Natural killer cell (primary cell): ENCODE data around the gene EFCC1. TPM values are rescaled to one million over a fixed set of nuclear protein-coding genes. Genes with fewer than 3 reads are reported as not detected.

ENCODE experiments used
- ATAC-seq, 3 donors: fragments of 150-1000 bp in 2 of 3; fragments of 200-7000 bp in 1 of 3; cut with Tn5 transposase; 1 replicate in 1 of 3; 2 replicates in 2 of 3; pipeline ENCODE4 v1.10.0; 2021; ENCODE audit warnings: mild to moderate bottlenecking in 2 of 3, moderate library complexity in 2 of 3
- DNase-seq, 2 donors: peaks; one replicate each; pipeline versions ENCODE4 v3.0.0 to v3.0.0-alpha.2; 2013 to 2021; ENCODE audit warnings: mixed read lengths in 1 of 2
- H3K27ac ChIP-seq: one replicate; pipeline ENCODE4 v1.5.1; 2013; ENCODE audit warnings: mild to moderate bottlenecking, low read length
- H3K27me3 ChIP-seq: one replicate; pipeline ENCODE4 v1.6.1; 2013; ENCODE audit warnings: low read length; ENCODE audit not compliant: control insufficient read depth, insufficient read depth
- H3K36me3 ChIP-seq: one replicate; pipeline ENCODE4 v1.6.1; 2013; ENCODE audit warnings: low read length; ENCODE audit not compliant: control insufficient read depth, insufficient read depth
- H3K4me1 ChIP-seq: one replicate; pipeline ENCODE4 v1.6.1; 2013; ENCODE audit warnings: low read length; ENCODE audit not compliant: control insufficient read depth, insufficient read depth
- H3K4me3 ChIP-seq: one replicate; pipeline ENCODE4 v1.5.1; 2013; ENCODE audit warnings: low read length
- H3K9me3 ChIP-seq: one replicate; pipeline ENCODE4 v1.6.1; 2013; ENCODE audit warnings: low read length; ENCODE audit not compliant: control insufficient read depth, insufficient read depth
- H3K27ac Mint-ChIP-seq, 2 donors: one replicate each; pipeline ENCODE4 v1.8.0; 2022; ENCODE audit warnings: mild to moderate bottlenecking in 2 of 2, mixed read lengths in 2 of 2, moderate library complexity in 1 of 2
- H3K27me3 Mint-ChIP-seq, 2 donors: one replicate each; pipeline ENCODE4 v1.8.0; 2022; ENCODE audit warnings: low read depth in 2 of 2, mixed read lengths in 2 of 2
- H3K36me3 Mint-ChIP-seq: one replicate; pipeline ENCODE4 v1.8.0; 2022; ENCODE audit warnings: mixed read lengths
- H3K4me1 Mint-ChIP-seq, 2 donors: one replicate each; pipeline ENCODE4 v1.8.0; 2022; ENCODE audit warnings: mixed read lengths in 2 of 2
- H3K4me3 Mint-ChIP-seq: one replicate; pipeline ENCODE4 v1.8.0; 2022; ENCODE audit warnings: mild to moderate bottlenecking, moderate library complexity, mixed read lengths
- H3K9me3 Mint-ChIP-seq, 2 donors: one replicate each; pipeline ENCODE4 v1.8.0; 2022; ENCODE audit warnings: mixed read lengths in 2 of 2
- WGBS: methylation state at CpG from one replicate; pipeline ENCODE4 v1.1.7; 2013; ENCODE audit warnings: missing lambda C conversion rate; ENCODE audit not compliant: insufficient coverage; 5-methylcytosine and 5-hydroxymethylcytosine counted together
- intact Hi-C: fragments of 100-400 bp; cut with micrococcal nuclease; formaldehyde crosslinking; loops from one replicate; pipeline ENCODE4 v1.14.2; 2022
- total RNA-seq, 4 donors: library from RNA; stranded (reverse); fragments of 120-200 nt in 1 of 4; gene quantifications; one replicate each; pipeline versions ENCODE4 v1.2.3 to v1.2.4, GENCODE V29; 2013 to 2022
- TF ChIP-seq, protein P1 (sequence below): fragments of 200-600 bp; IDR thresholded peaks from one replicate; pipeline ENCODE4 v1.8.0; 2022; ENCODE audit warnings: antibody characterized with exemption

The EFCC1 gene
- total RNA-seq, 3 donors from 2014 or later (not counting 1 experiment from before 2014, with no cell fraction given): 0.28 to 0.70 TPM; not detected in 1

DNA sequence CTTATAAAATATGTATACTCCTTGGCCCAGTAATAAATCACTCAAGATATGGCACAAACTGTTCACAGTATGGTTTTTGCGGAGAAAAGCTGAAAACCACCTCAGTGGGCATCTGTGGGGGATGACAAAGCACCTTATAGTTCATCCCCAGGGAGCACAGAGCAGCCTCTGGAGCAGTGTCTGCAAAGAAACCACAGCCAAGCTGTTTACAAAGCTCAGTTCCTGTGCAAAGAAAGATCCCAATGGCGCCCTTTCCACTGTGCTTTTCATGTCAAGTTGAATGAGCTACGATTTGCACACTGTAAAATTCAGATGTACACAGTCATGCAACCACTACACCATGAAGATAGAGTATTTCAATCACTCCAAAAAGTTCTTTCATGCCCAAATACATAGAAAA, 2.5 kb upstream of the EFCC1 start:
- no peaks in the 10 kb centered on the region for H3K36me3 Mint-ChIP-seq
- Histone ChIP-seq H3K36me3 (no peaks in the 10 kb centered on the region), H3K27me3 (peaks cover 29% of the 10 kb centered on the region), H3K4me1 (peaks cover 33% of the 10 kb centered on the region), H3K9me3 (no peaks in the 10 kb centered on the region), H3K27ac (no peak overlapping the region), H3K4me3 (no peak overlapping the region)
- TF ChIP-seq, protein P1, sequence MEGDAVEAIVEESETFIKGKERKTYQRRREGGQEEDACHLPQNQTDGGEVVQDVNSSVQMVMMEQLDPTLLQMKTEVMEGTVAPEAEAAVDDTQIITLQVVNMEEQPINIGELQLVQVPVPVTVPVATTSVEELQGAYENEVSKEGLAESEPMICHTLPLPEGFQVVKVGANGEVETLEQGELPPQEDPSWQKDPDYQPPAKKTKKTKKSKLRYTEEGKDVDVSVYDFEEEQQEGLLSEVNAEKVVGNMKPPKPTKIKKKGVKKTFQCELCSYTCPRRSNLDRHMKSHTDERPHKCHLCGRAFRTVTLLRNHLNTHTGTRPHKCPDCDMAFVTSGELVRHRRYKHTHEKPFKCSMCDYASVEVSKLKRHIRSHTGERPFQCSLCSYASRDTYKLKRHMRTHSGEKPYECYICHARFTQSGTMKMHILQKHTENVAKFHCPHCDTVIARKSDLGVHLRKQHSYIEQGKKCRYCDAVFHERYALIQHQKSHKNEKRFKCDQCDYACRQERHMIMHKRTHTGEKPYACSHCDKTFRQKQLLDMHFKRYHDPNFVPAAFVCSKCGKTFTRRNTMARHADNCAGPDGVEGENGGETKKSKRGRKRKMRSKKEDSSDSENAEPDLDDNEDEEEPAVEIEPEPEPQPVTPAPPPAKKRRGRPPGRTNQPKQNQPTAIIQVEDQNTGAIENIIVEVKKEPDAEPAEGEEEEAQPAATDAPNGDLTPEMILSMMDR: no peak
- H3K27me3 Mint-ChIP-seq: peaks cover 35 to 37% of the 10 kb centered on the region in 2 donors
- ATAC-seq: no peak
- no peak overlapping the region for H3K27ac Mint-ChIP-seq
- H3K9me3 Mint-ChIP-seq: no peaks in the 10 kb centered on the region
- intact Hi-C loops: no loop called here
- WGBS: 14% methylated on average over 3 of the region's 3 CpGs
- no peak overlapping the region for H3K4me3 Mint-ChIP-seq
- no peak for DNase-seq
- H3K4me1 Mint-ChIP-seq: peaks cover 26 to 34% of the 10 kb centered on the region in 2 donors

DNA sequence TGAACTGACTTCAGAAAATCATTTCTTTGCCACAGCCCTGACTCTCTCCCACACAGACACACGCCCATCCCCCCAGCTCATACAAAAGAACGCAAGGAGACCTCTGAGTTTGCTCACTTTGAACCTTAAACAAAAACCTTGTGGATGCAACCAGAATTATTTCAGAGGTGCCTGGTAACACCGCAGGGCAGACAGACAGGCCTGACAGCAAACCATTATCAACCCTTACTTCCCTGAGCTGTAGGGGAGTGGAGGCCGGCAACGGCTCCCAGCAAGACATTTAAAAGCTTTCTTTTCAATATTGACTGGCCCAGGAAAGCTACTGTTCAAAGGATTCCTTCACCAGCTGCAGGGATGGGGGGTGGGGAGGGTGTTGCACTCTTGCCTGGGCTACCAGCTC, 2.0 kb upstream of the EFCC1 start:
- H3K27ac ChIP-seq: no peak overlapping the region
- DNase-seq: no peak
- H3K27me3 Mint-ChIP-seq: peaks cover 35 to 40% of the 10 kb centered on the region in 2 donors
- H3K36me3 Mint-ChIP-seq: no peaks in the 10 kb centered on the region
- TF ChIP-seq, protein P1: no peak
- intact Hi-C loops: no loop called here
- no peaks in the 10 kb centered on the region for H3K9me3 ChIP-seq
- no peak overlapping the region for H3K4me3 ChIP-seq
- H3K36me3 ChIP-seq: no peaks in the 10 kb centered on the region
- H3K27ac Mint-ChIP-seq: no peak overlapping the region
- H3K27me3 ChIP-seq: peaks cover 29% of the 10 kb centered on the region
- H3K4me1 Mint-ChIP-seq: peaks cover 21 to 30% of the 10 kb centered on the region in 2 donors
- ATAC-seq: no peak
- H3K9me3 Mint-ChIP-seq: no peaks in the 10 kb centered on the region
- WGBS: 59% methylated on average over 5 of the region's 5 CpGs
- peaks cover 31% of the 10 kb centered on the region for H3K4me1 ChIP-seq
- no peak overlapping the region for H3K4me3 Mint-ChIP-seq

DNA sequence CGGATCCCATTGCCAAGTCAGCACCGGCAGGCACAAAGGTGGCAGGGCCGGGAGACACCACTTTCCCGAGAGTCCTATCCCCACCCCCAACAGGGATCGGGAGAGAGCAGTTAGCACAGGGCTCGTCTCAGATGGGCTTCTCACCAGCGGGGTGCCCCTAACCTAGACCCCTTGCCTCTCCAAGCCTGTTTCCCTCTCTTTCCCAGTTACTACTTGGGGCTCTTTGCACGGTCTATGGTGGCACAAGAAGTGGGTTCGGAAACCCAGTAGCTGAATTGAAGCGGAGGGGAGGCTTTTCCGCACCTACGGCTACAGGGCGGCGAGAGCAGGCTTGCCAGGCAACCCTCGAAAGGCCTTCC, 383 bp upstream of the EFCC1 start:
- intact Hi-C loops: no loop called here
- DNase-seq: no peak
- peak overlapping the region; percentile 58 for H3K4me3 Mint-ChIP-seq
- no peaks in the 10 kb centered on the region for H3K9me3 Mint-ChIP-seq
- peaks cover 35 to 48% of the 10 kb centered on the region in 2 donors for H3K27me3 Mint-ChIP-seq
- ATAC-seq: no peak
- Histone ChIP-seq H3K9me3 (no peaks in the 10 kb centered on the region), H3K36me3 (no peaks in the 10 kb centered on the region), H3K4me3 (no peak overlapping the region), H3K27me3 (peaks cover 29% of the 10 kb centered on the region), H3K27ac (no peak overlapping the region), H3K4me1 (peaks cover 31% of the 10 kb centered on the region)
- TF ChIP-seq, protein P1: no peak
- no peak overlapping the region for H3K27ac Mint-ChIP-seq
- 62% methylated on average over 15 of the region's 15 CpGs for WGBS
- peaks cover 25 to 38% of the 10 kb centered on the region in 2 donors for H3K4me1 Mint-ChIP-seq
- H3K36me3 Mint-ChIP-seq: no peaks in the 10 kb centered on the region
